ENCODE data around the gene RAB8B. TPM values are rescaled to one million over a fixed set of nuclear protein-coding genes. Genes with fewer than 3 reads are reported as not detected.

Gene RAB8B
- total and polyA plus RNA-seq, 10 of the 15 experiments (the other 5 are each of a cell fraction or from before 2014, with no cell fraction given) = 17.8 to 104 (median 65.1) TPM

DNA sequence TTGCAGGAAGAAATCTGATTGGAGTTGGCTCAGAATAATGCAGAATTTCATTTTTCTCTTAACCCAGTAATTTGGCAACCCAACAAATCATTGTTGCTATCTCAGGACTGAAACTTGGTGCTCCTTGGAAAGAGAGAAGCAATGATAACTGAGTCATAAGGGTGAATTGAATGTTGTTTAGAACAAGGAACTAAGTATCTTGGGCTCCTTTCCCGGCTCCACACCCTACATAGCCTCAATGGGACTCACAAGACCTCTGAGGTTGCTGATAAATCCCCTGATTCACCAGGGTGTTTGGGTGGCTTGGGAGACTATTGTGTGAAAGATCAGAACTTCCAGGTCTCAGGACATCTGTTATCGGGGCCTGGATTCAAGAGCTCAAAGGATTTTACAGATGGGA is 7.8 kb upstream of the RAB8B start:
- no peaks in the 10 kb centered on the region for H3K9me3 ChIP-seq (replicated peaks; ENCODE audit: control insufficient read depth, insufficient read depth, low read length)
- no peak for TF ChIP-seq SRF (IDR thresholded peaks at IDR 0.05; ENCODE audit: low read depth in 2 of 2, low read length in 2 of 2)
- no peak for TF ChIP-seq BMI1 (IDR thresholded peaks at IDR 0.05; ENCODE audit: borderline replicate concordance)
- TF ChIP-seq, protein P1, sequence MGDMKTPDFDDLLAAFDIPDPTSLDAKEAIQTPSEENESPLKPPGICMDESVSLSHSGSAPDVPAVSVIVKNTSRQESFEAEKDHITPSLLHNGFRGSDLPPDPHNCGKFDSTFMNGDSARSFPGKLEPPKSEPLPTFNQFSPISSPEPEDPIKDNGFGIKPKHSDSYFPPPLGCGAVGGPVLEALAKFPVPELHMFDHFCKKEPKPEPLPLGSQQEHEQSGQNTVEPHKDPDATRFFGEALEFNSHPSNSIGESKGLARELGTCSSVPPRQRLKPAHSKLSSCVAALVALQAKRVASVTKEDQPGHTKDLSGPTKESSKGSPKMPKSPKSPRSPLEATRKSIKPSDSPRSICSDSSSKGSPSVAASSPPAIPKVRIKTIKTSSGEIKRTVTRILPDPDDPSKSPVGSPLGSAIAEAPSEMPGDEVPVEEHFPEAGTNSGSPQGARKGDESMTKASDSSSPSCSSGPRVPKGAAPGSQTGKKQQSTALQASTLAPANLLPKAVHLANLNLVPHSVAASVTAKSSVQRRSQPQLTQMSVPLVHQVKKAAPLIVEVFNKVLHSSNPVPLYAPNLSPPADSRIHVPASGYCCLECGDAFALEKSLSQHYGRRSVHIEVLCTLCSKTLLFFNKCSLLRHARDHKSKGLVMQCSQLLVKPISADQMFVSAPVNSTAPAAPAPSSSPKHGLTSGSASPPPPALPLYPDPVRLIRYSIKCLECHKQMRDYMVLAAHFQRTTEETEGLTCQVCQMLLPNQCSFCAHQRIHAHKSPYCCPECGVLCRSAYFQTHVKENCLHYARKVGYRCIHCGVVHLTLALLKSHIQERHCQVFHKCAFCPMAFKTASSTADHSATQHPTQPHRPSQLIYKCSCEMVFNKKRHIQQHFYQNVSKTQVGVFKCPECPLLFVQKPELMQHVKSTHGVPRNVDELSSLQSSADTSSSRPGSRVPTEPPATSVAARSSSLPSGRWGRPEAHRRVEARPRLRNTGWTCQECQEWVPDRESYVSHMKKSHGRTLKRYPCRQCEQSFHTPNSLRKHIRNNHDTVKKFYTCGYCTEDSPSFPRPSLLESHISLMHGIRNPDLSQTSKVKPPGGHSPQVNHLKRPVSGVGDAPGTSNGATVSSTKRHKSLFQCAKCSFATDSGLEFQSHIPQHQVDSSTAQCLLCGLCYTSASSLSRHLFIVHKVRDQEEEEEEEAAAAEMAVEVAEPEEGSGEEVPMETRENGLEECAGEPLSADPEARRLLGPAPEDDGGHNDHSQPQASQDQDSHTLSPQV (IDR thresholded peaks at IDR 0.05) = no peak
- no peak for TF ChIP-seq HCFC1 (IDR thresholded peaks at IDR 0.05; ENCODE audit: low read length)
- TF ChIP-seq HDAC2 (IDR thresholded peaks at IDR 0.05) = no peak
- TF ChIP-seq CHD1 (IDR thresholded peaks at IDR 0.05; ENCODE audit: low read depth, low read length) = no peak
- no peaks in the 10 kb centered on the region for H3K27me3 ChIP-seq (replicated peaks in 1 of 2; ENCODE audit: control insufficient read depth in 2 of 2, insufficient read depth in 2 of 2, low read length in 1 of 2)
- no peak overlapping the region for H2AFZ ChIP-seq (ENCODE audit: control insufficient read depth, low read depth, low read length)
- no peak overlapping the region for H3K27ac ChIP-seq (ENCODE audit: control insufficient read depth, insufficient read depth)
- BruUV-seq (replicated peaks) = no TSS peak
- no peak for ATAC-seq
- no peaks in the 10 kb centered on the region for H3K36me3 ChIP-seq (ENCODE audit: control insufficient read depth in 2 of 2, insufficient read depth in 2 of 2, low read length in 1 of 2)
- DNase-seq (ENCODE audit: low read depth, low spot score) = no peak
- ChIA-PET CTCF (interaction anchor here (1.4 kb wide), 1 partner anchor 135 kb away, joined by 4 read pairs; no protein-coding TSS in a partner anchor), POLR2A (no interaction called here), RAD21 (ENCODE audit: unreplicated experiment) (no interaction called here), SMC1A (ENCODE audit: uncharacterized antibody, unreplicated experiment) (interaction anchor here (0.6 to 1.9 kb wide), 3 partner anchors 9 to 36 kb away, joined by 3 to 9 read pairs (median 3); no protein-coding TSS in a partner anchor)
- no peaks in the 10 kb centered on the region for H4K20me1 ChIP-seq (ENCODE audit: control insufficient read depth, insufficient read depth)
- H3K79me2 ChIP-seq (ENCODE audit: control insufficient read depth, insufficient read depth, low read length) = no peaks in the 10 kb centered on the region
- no peak overlapping the region for H3K9ac ChIP-seq (ENCODE audit: control insufficient read depth, insufficient read depth, low read length)
- H3K4me2 ChIP-seq (ENCODE audit: control insufficient read depth, insufficient read depth) = no peak overlapping the region
- intact Hi-C loops (cut with micrococcal nuclease; ENCODE audit: unreplicated experiment) (no loop called here), in situ Hi-C loops (cut with MboI) (no loop called here)
- peaks cover 6% of the 10 kb centered on the region for H3K4me1 ChIP-seq (ENCODE audit: control insufficient read depth, insufficient read depth, low read length)
- FAIRE-seq = no peak
- H3K4me3 ChIP-seq = no peak overlapping the region
- WGBS (ENCODE audit: insufficient coverage, insufficient replicate concordance, low lambda C conversion rate, missing lambda C conversion rate) = 61% methylated on average over 2 of the region's 2 CpGs

Data from GM12878 (cell line).